Loucy (cell line): Measurements from ENCODE around the gene DCAKD.

Experiments
- EZH2phosphoT487 ChIP-seq: fragments of 200-600 bp; IDR thresholded peaks from 2 replicates; pipeline ENCODE4 v1.6.1; 2018; ENCODE audit warnings: antibody characterized with exemption, mild to moderate bottlenecking, moderate library complexity, borderline replicate concordance
- TF ChIP-seq, protein P1 (sequence below): fragments of 200-600 bp; sonication (generic); conservative IDR thresholded peaks from 2 replicates; pipeline ENCODE4 v1.5.1; 2014; ENCODE audit warnings: mild to moderate bottlenecking, antibody characterized with exemption, low read length

DNA sequence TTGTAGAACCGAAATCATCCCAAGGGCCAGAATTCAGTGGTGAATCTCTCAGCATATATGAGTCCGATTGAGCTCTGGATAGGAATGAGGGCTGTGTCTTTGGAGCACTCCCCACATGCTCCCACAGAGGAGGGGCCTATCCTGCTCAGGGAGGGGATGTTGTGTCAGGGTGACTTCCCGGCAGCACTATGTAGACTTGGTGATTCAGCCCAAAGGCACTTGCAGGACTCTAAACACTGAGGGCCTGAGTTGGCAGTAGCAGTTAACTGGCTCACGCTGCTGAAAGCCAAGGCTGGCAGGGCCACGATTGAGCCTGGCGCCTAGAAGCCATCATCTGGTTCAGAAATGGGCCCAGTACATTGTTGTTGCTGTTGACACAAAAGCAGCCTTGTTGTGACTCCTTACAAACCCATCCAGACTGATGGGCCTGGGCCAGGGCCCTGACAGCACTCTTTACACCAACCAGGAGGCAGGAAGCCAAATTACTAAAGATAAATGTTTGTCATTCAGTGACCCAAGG lies 41.5 kb upstream of the DCAKD start:
- no peak for TF ChIP-seq EZH2phosphoT487
- TF ChIP-seq, protein P1, sequence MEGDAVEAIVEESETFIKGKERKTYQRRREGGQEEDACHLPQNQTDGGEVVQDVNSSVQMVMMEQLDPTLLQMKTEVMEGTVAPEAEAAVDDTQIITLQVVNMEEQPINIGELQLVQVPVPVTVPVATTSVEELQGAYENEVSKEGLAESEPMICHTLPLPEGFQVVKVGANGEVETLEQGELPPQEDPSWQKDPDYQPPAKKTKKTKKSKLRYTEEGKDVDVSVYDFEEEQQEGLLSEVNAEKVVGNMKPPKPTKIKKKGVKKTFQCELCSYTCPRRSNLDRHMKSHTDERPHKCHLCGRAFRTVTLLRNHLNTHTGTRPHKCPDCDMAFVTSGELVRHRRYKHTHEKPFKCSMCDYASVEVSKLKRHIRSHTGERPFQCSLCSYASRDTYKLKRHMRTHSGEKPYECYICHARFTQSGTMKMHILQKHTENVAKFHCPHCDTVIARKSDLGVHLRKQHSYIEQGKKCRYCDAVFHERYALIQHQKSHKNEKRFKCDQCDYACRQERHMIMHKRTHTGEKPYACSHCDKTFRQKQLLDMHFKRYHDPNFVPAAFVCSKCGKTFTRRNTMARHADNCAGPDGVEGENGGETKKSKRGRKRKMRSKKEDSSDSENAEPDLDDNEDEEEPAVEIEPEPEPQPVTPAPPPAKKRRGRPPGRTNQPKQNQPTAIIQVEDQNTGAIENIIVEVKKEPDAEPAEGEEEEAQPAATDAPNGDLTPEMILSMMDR: no peak
